GM18505 (cell line): ENCODE measurements around the gene HELLS.
A peak's percentile ranks its signal among the peaks of the same experiment; 100 is the strongest.
"Not testable (repeated sequence)": the region's sequence is repeated elsewhere in the genome, so short reads cannot be mapped to it uniquely, and the experiment has no call there.

Experiments used
- ATAC-seq: cut with Tn5 transposase; IDR thresholded peaks from one replicate; pipeline ENCODE4 v1.9.1; 2021; ENCODE audit not compliant: unreplicated experiment
- POLR2A ChIP-seq: IDR thresholded peaks from 4 replicates; pipeline ENCODE4 v1.6.1; 2011; ENCODE audit warnings: borderline replicate concordance; ENCODE audit not compliant: insufficient read depth, insufficient read length; ENCODE audit errors: extremely low read depth

The HELLS gene

GRCh38 chr10:94630017-94630688 lies 84.6 kb downstream of the HELLS start:
- no peak for TF ChIP-seq POLR2A
- ATAC-seq, result no peak

GRCh38 chr10:94631077-94631875 lies 85.7 kb downstream of the HELLS start:
- no peak for ATAC-seq
- no peak for TF ChIP-seq POLR2A

- TF ChIP-seq POLR2A, result no peak
Observed at GRCh38 chr10:94632954-94633353, 87.4 kb downstream of the HELLS start.

GRCh38 chr10:94638097-94638496 lies 92.5 kb downstream of the HELLS start:
- ATAC-seq, result not testable (repeated sequence)

More at GRCh38 chr10:94632954-94633353, 87.4 kb downstream of the HELLS start:
- no peak for ATAC-seq

- no peak for ATAC-seq
- no peak for TF ChIP-seq POLR2A
Observed at GRCh38 chr10:94639902-94640301, 94.3 kb downstream of the HELLS start.

- ATAC-seq, result no peak
Observed at GRCh38 chr10:94640562-94640961, 95.0 kb downstream of the HELLS start.

GRCh38 chr10:94641480-94641879 lies 95.9 kb downstream of the HELLS start:
- no peak for TF ChIP-seq POLR2A
- no peak for ATAC-seq

More at GRCh38 chr10:94640562-94640961, 95.0 kb downstream of the HELLS start:
- no peak for TF ChIP-seq POLR2A

GRCh38 chr10:94644352-94644751 lies 98.8 kb downstream of the HELLS start:
- no peak for ATAC-seq
- no peak for TF ChIP-seq POLR2A

- ATAC-seq, result peak; percentile 66
- TF ChIP-seq POLR2A, result no peak
Observed at GRCh38 chr10:94645285-94645684, 99.7 kb downstream of the HELLS start.
